Activated naive CD8-positive, alpha-beta T cell (primary cell): ENCODE measurements around the gene CENPVL3.
"Not testable (repeated sequence)": the region's sequence is repeated elsewhere in the genome, so short reads cannot be mapped to it uniquely, and the experiment has no call there.

Source experiments
- H3K27ac Mint-ChIP-seq: one replicate; pipeline ENCODE4 v1.8.0; 2021; ENCODE audit warnings: mixed read lengths
- H3K27me3 Mint-ChIP-seq: one replicate; pipeline ENCODE4 v1.8.0; 2021; ENCODE audit warnings: mixed read lengths
- H3K36me3 Mint-ChIP-seq: one replicate; pipeline ENCODE4 v1.8.0; 2021; ENCODE audit warnings: mixed read lengths
- H3K4me1 Mint-ChIP-seq: one replicate; pipeline ENCODE4 v1.8.0; 2021; ENCODE audit warnings: low read depth, mixed read lengths
- H3K4me3 Mint-ChIP-seq: one replicate; pipeline ENCODE4 v1.8.0; 2021; ENCODE audit warnings: mild to moderate bottlenecking, mixed read lengths
- H3K9me3 Mint-ChIP-seq: one replicate; pipeline ENCODE4 v1.8.0; 2021; ENCODE audit warnings: low read depth, mixed read lengths

CENPVL3 gene

DNA sequence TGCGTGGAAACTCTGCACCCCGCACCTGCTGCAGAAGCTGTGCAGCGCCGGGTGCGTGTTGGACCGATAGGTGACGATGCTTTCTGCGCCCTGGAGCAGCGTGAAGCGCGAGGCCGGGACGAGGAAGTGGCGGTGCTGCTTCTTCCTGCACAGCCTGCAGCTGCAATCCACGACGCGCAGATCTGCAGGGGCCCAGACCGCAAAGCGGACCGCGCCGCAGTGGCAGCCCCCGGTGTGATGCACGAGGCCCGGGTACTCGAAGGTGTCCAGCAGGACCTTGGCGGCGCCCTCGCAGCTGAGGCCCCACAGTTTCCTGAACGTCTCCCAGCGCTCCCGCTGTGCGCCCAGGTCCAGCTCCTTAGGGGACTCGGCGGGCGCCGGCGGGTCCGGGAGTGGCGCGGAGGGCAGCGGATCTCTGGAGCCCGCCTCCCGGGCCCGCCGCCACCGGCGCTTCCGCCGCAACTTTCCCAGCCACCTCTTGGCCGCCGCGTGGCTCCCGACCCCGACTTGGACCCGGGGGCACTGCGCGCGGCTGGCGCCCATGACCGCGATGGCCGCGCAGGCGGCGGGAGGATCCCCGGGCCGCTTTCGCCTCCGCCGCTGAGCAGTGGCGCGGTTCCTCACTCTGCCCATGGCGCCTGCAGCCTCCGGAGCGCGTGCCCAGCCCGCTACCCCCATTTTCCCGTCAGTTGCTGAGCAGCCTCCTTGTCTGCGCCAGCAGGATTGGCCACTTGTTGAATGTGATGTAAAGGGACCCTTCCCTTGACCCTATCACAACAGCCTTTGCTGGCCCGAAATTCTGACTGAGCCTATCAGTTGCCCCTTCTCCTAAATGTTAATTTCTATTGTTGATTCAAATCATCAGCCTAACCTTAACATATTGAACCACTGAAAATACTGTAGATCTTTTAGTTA, at the start of gene CENPVL3:
Gene CENPVL3, minus strand, starts transcription at position 672 of the 915 bp plus-strand sequence. Its CDS starts 39 bp downstream, at position 633.
- not testable (repeated sequence) for H3K36me3 Mint-ChIP-seq, H3K4me1 Mint-ChIP-seq, H3K27ac Mint-ChIP-seq, H3K9me3 Mint-ChIP-seq
- Mint-ChIP-seq H3K27me3 (peaks cover 39% of the 10 kb centered on the region), H3K4me3 (peak within 1 kb of the TSS; percentile 70)

DNA sequence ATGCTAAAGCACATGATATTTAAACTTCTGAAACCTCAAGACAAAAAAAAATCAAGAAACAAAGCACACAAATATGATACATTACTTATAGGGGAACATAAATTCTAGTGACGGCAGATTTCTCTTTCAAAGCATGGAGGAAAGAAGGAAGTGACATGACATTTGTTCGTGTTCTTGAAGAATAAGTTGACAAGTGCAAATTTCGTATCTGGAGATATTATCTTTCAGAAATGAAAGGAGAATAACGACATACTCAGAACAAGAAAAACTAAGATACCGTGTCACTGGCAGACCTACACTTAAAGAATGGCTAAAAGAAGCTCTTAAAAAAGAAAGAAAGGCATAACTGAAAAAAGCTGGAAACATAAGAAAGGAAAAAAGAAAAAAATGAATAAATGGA, 47.3 kb upstream of the CENPVL3 start:
- Mint-ChIP-seq H3K36me3 (no peaks in the 10 kb centered on the region), H3K27me3 (no peaks in the 10 kb centered on the region), H3K27ac (no peak overlapping the region), H3K9me3 (no peaks in the 10 kb centered on the region), H3K4me3 (no peak overlapping the region), H3K4me1 (peaks cover 3% of the 10 kb centered on the region)

DNA sequence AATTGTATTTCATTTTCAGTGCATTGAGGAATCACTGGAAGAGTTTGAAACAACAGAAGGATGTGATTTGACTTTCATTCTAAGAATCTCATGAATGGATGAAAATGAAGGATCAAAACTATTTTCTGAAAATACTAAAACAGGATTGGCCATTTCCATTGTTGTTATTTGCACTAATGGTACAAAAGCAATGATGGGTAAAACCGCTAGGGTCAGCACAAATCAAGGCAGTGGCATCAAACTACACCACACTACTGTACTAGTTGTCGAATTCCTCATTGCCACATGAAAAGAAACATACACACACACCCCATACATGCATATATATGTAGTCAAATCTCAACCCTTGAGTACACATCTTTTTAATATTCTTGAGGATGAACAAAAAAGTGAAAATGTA, 24.7 kb upstream of the CENPVL3 start:
- H3K27me3 Mint-ChIP-seq: peaks cover 15% of the 10 kb centered on the region
- H3K4me3 Mint-ChIP-seq: no peak overlapping the region
- H3K27ac Mint-ChIP-seq: no peak overlapping the region
- no peaks in the 10 kb centered on the region for H3K36me3 Mint-ChIP-seq
- H3K9me3 Mint-ChIP-seq: no peaks in the 10 kb centered on the region
- peaks cover 2% of the 10 kb centered on the region for H3K4me1 Mint-ChIP-seq

DNA sequence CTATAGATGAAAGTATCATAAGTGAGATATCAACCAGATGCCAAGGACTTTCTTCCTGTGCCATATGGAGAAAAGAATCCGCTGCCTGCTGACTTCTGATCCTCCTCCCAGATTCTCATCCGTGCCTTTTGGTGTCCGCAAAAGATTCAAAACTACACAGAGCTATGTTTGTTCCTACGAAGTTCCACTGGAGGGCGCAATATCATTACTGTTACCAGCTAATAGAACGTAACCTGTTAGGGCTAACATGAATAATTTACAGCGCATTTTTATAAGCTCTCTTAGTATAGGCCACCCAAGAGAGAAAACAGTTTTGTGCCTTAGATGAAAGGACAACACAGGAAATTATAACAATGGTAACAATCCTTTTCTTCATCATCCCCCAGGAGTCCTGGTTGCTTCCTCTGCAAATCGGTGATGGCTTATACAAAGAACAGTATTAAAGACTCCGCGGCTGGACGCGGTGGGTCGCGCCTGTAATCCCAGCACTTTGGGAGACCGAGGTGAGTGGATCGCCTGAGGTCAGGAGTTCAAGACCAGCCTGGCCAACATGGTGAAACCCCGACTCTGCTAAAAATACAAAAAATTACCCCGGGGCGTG, 22.8 kb upstream of the CENPVL3 start:
- Mint-ChIP-seq H3K27me3 (peaks cover 16% of the 10 kb centered on the region), H3K36me3 (no peaks in the 10 kb centered on the region), H3K4me1 (peaks cover 2% of the 10 kb centered on the region), H3K9me3 (no peaks in the 10 kb centered on the region), H3K27ac (no peak overlapping the region), H3K4me3 (no peak overlapping the region)

GRCh38 chrX:51636511-51636910, 17.8 kb upstream of the CENPVL3 start:
- peaks cover 12% of the 10 kb centered on the region for H3K27me3 Mint-ChIP-seq
- H3K4me3 Mint-ChIP-seq, H3K36me3 Mint-ChIP-seq, H3K27ac Mint-ChIP-seq, H3K4me1 Mint-ChIP-seq, H3K9me3 Mint-ChIP-seq: not testable (repeated sequence)

- Mint-ChIP-seq H3K27me3 (peaks cover 29% of the 10 kb centered on the region), H3K4me1 (peaks cover 6% of the 10 kb centered on the region), H3K4me3 (no peak overlapping the region), H3K27ac (no peak overlapping the region), H3K9me3 (no peaks in the 10 kb centered on the region), H3K36me3 (no peaks in the 10 kb centered on the region)
These were observed 4.2 kb downstream of the CENPVL3 start for GRCh38 chrX:51614353-51615012.

- H3K4me1 Mint-ChIP-seq: peaks cover 2% of the 10 kb centered on the region
- no peak overlapping the region for H3K27ac Mint-ChIP-seq
- H3K36me3 Mint-ChIP-seq: no peaks in the 10 kb centered on the region
- H3K9me3 Mint-ChIP-seq: no peaks in the 10 kb centered on the region
- no peak overlapping the region for H3K4me3 Mint-ChIP-seq
- peaks cover 9% of the 10 kb centered on the region for H3K27me3 Mint-ChIP-seq
These were observed 9.9 kb downstream of the CENPVL3 start for GRCh38 chrX:51608766-51609165.

GRCh38 chrX:51608126-51608525, 10.6 kb downstream of the CENPVL3 start:
- H3K36me3 Mint-ChIP-seq: no peaks in the 10 kb centered on the region
- H3K27ac Mint-ChIP-seq: no peak overlapping the region
- no peaks in the 10 kb centered on the region for H3K9me3 Mint-ChIP-seq
- H3K4me3 Mint-ChIP-seq: no peak overlapping the region
- H3K27me3 Mint-ChIP-seq: peaks cover 7% of the 10 kb centered on the region
- peaks cover 2% of the 10 kb centered on the region for H3K4me1 Mint-ChIP-seq

GRCh38 chrX:51606446-51606845, 12.3 kb downstream of the CENPVL3 start:
- H3K27ac Mint-ChIP-seq: no peak overlapping the region
- H3K27me3 Mint-ChIP-seq: peaks cover under 1% of the 10 kb centered on the region
- no peak overlapping the region for H3K4me3 Mint-ChIP-seq
- H3K4me1 Mint-ChIP-seq: peaks cover 2% of the 10 kb centered on the region
- H3K9me3 Mint-ChIP-seq: no peaks in the 10 kb centered on the region
- no peaks in the 10 kb centered on the region for H3K36me3 Mint-ChIP-seq

DNA sequence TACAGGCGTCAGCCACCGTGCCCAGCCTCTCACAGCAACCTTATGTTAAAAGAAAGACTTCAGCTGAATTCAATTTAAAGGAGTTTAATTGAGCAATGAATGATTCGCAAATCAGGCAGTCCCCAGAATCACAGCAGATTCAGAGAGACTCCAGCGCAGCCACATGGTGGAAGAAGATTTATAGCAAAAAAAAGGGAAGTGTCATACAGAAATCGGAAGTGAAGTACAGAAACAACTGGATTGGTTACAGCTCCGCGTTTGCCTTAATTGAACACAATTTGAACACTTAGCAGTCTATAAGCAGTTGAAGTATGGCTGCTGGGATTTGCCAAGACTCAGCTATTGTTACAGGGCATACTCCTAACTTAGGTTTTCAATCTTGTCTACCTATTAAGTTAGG, 19.8 kb downstream of the CENPVL3 start:
- Mint-ChIP-seq H3K27ac (no peak overlapping the region), H3K36me3 (no peaks in the 10 kb centered on the region)

DNA sequence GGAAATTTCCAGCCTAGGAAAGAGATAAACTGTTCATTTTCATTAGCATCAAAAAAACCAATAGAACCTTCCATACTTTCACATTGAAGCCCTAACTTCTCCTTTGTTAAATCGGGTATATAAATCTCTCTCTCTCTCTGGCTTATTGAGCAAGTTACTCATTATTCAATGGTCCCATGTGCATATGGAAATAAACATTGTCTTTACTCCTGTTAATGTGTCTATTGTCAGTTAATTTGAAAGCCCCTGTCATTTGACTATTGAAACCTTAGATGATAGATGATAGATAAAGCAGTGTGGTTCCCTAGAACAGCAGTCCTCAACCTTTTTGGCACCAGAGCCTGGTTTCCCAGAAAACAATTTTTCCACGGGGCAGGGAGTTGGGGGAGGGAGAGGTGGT, 46.8 kb downstream of the CENPVL3 start:
- Mint-ChIP-seq H3K27me3 (peaks cover under 1% of the 10 kb centered on the region), H3K4me1 (no peaks in the 10 kb centered on the region), H3K9me3 (no peaks in the 10 kb centered on the region), H3K36me3 (no peaks in the 10 kb centered on the region), H3K4me3 (no peak overlapping the region), H3K27ac (no peak overlapping the region)

More for the DNA sequence above, 19.8 kb downstream of the CENPVL3 start:
- Mint-ChIP-seq H3K27me3 (peaks cover 8% of the 10 kb centered on the region), H3K9me3 (no peaks in the 10 kb centered on the region), H3K4me1 (no peaks in the 10 kb centered on the region), H3K4me3 (no peak overlapping the region)

DNA sequence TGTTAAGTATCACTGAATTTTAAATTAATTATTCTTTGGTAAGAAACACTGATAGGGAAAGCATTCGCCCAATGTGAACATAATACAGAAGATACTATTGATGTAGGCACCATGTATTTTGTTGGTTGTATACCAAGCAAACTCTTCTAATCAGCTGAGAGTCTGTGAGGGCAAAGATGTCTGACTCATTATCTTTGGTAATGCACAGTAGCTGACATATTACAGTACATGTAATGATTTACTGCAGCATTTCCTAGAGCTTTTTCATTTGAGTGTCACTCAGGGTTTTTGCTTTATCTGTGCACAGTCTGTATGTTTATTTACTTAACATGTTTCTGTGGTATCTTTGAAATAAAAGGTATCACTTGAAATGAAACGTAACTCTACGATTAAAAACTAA, 49.2 kb downstream of the CENPVL3 start:
- H3K27ac Mint-ChIP-seq: no peak overlapping the region
- no peaks in the 10 kb centered on the region for H3K9me3 Mint-ChIP-seq
- H3K27me3 Mint-ChIP-seq: no peaks in the 10 kb centered on the region
- H3K4me1 Mint-ChIP-seq: no peaks in the 10 kb centered on the region
- no peaks in the 10 kb centered on the region for H3K36me3 Mint-ChIP-seq
- H3K4me3 Mint-ChIP-seq: no peak overlapping the region

- Mint-ChIP-seq H3K36me3 (no peaks in the 10 kb centered on the region), H3K27me3 (no peaks in the 10 kb centered on the region), H3K4me1 (no peaks in the 10 kb centered on the region), H3K9me3 (no peaks in the 10 kb centered on the region), H3K4me3 (no peak overlapping the region), H3K27ac (no peak overlapping the region)
These were observed 50.1 kb downstream of the CENPVL3 start for GRCh38 chrX:51568586-51568985.
